ENCODE measurements around the gene PPDPF. TPM values are rescaled to one million over a fixed set of nuclear protein-coding genes. Genes with fewer than 3 reads are reported as not detected.

Gene PPDPF
- total and polyA plus RNA-seq, 2 donors (not counting 1 experiment from before 2014, with no cell fraction given): 93.5 to 162 TPM

GRCh38 chr20:63549679-63550282 is 29.2 kb downstream of the PPDPF start:
- no peak for ATAC-seq (ENCODE audit: low read depth)
- peaks cover 63% of the 10 kb centered on the region for H3K4me1 Mint-ChIP-seq
- H3K9ac ChIP-seq (ENCODE audit: low read length): no peak overlapping the region
- no peak for DNase-seq
- H3K27me3 Mint-ChIP-seq: no peaks in the 10 kb centered on the region
- peaks cover 0 to 8% (median 1%) of the 10 kb centered on the region in 4 experiments for H3K27me3 ChIP-seq (replicated peaks in 1 of 4; ENCODE audit: control extremely low read depth in 1 of 4, control insufficient read depth in 3 of 4, insufficient read depth in 4 of 4, low read length in 3 of 4)
- 80% methylated on average over 14 of the region's 18 CpGs for WGBS (ENCODE audit: insufficient coverage)
- POLR2A ChIA-PET: interaction anchor here (0.7 kb wide), 1 partner anchor 8 kb away, joined by 4 read pairs; no protein-coding TSS in a partner anchor
- CTCF ChIA-PET: no interaction called here
- H3K4me2 ChIP-seq (replicated peaks; ENCODE audit: low read depth, low read length, poor library complexity, severe bottlenecking): no peak overlapping the region
- peak overlapping the region; percentile 61 for H3K27ac Mint-ChIP-seq
- H3K4me3 Mint-ChIP-seq: peak overlapping the region; percentile 29
- no peaks in the 10 kb centered on the region for H3K79me2 ChIP-seq (ENCODE audit: control insufficient read depth, insufficient read depth, low read length)
- H3K4me1 ChIP-seq (ENCODE audit: control insufficient read depth in 2 of 2, insufficient read depth in 2 of 2, low read length in 2 of 2): peaks cover 44 to 71% of the 10 kb centered on the region in 2 donors
- no peak overlapping the region for H3K27ac ChIP-seq (ENCODE audit: low read length in 2 of 2)
- H3K9me3 ChIP-seq (ENCODE audit: control extremely low read depth in 1 of 3, control insufficient read depth in 2 of 3, insufficient read depth in 1 of 3, low read length in 2 of 3): peaks cover 0 to 5% (median 0%) of the 10 kb centered on the region in 3 donors
- TF ChIP-seq EZH2 (IDR thresholded peaks at IDR 0.05; ENCODE audit: borderline replicate concordance, insufficient read depth, low read depth, low read length, poor library complexity, severe bottlenecking): no peak
- TF ChIP-seq, protein P1, sequence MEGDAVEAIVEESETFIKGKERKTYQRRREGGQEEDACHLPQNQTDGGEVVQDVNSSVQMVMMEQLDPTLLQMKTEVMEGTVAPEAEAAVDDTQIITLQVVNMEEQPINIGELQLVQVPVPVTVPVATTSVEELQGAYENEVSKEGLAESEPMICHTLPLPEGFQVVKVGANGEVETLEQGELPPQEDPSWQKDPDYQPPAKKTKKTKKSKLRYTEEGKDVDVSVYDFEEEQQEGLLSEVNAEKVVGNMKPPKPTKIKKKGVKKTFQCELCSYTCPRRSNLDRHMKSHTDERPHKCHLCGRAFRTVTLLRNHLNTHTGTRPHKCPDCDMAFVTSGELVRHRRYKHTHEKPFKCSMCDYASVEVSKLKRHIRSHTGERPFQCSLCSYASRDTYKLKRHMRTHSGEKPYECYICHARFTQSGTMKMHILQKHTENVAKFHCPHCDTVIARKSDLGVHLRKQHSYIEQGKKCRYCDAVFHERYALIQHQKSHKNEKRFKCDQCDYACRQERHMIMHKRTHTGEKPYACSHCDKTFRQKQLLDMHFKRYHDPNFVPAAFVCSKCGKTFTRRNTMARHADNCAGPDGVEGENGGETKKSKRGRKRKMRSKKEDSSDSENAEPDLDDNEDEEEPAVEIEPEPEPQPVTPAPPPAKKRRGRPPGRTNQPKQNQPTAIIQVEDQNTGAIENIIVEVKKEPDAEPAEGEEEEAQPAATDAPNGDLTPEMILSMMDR (IDR thresholded peaks at IDR 0.05): no peak
- H3K9me3 Mint-ChIP-seq (ENCODE audit: insufficient read depth): no peaks in the 10 kb centered on the region
- H3K4me3 ChIP-seq (ENCODE audit: control extremely low read depth in 1 of 5, extremely low read depth in 1 of 5, insufficient read depth in 1 of 5, low read depth in 2 of 5, low read length in 4 of 5): no peak overlapping the region
- no peaks in the 10 kb centered on the region for H3K36me3 ChIP-seq (replicated peaks in 1 of 2; ENCODE audit: control extremely low read depth in 1 of 2, control insufficient read depth in 1 of 2, extremely low read depth in 1 of 2, insufficient read depth in 2 of 2, low read length in 1 of 2)
- no peak overlapping the region for H2AFZ ChIP-seq (ENCODE audit: insufficient read depth, low read depth, low read length, poor library complexity, severe bottlenecking)
- intact Hi-C loops (cut with micrococcal nuclease): no loop called here
- H4K20me1 ChIP-seq (ENCODE audit: control insufficient read depth, insufficient read depth, low read length, poor library complexity, severe bottlenecking): peaks cover under 1% of the 10 kb centered on the region

DNA sequence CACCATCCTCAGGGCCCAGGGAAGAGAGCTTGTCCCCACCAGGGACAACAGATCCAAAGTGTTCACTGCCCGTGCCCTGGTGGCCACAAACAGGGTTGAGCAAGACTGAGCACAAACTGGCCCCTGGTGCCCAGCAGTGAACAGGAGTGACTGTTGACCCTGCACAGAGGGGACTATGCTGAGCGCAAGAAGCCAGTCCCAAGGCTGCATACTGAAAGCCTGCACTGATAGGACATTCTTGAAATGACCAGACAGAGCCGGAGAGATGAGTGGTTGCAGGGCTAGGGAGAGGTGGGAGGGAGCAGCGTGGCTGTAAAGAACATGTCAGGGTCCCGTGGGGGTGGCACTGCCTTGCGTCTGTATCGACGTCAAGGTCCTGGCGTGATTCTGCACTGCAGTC is 30.5 kb downstream of the PPDPF start:
- peaks cover 59% of the 10 kb centered on the region for H3K4me1 Mint-ChIP-seq
- no peak overlapping the region for H3K27ac ChIP-seq (ENCODE audit: low read length in 2 of 2)
- no peaks in the 10 kb centered on the region for H3K36me3 ChIP-seq (replicated peaks in 1 of 2; ENCODE audit: control extremely low read depth in 1 of 2, control insufficient read depth in 1 of 2, extremely low read depth in 1 of 2, insufficient read depth in 2 of 2, low read length in 1 of 2)
- TF ChIP-seq EZH2 (IDR thresholded peaks at IDR 0.05; ENCODE audit: borderline replicate concordance, insufficient read depth, low read depth, low read length, poor library complexity, severe bottlenecking): no peak
- TF ChIP-seq, protein P1 (IDR thresholded peaks at IDR 0.05): no peak
- no peaks in the 10 kb centered on the region for H3K27me3 Mint-ChIP-seq
- peak overlapping the region; percentile 27 for H3K27ac Mint-ChIP-seq
- CTCF ChIA-PET: interaction anchor here (1.8 to 2.4 kb wide), 2 partner anchors 8 to 90 kb away, joined by 7 to 10 read pairs; no protein-coding TSS in a partner anchor
- no peak overlapping the region for H3K9ac ChIP-seq (ENCODE audit: low read length)
- H3K79me2 ChIP-seq (ENCODE audit: control insufficient read depth, insufficient read depth, low read length): no peaks in the 10 kb centered on the region
- H4K20me1 ChIP-seq (ENCODE audit: control insufficient read depth, insufficient read depth, low read length, poor library complexity, severe bottlenecking): peaks cover 7% of the 10 kb centered on the region
- H3K4me3 Mint-ChIP-seq: no peak overlapping the region
- no peak overlapping the region for H2AFZ ChIP-seq (ENCODE audit: insufficient read depth, low read depth, low read length, poor library complexity, severe bottlenecking)
- POLR2A ChIA-PET: no interaction called here
- no peak for ATAC-seq (ENCODE audit: low read depth)
- no peak overlapping the region for H3K4me3 ChIP-seq (ENCODE audit: control extremely low read depth in 1 of 5, extremely low read depth in 1 of 5, insufficient read depth in 1 of 5, low read depth in 2 of 5, low read length in 4 of 5)
- intact Hi-C loops (cut with micrococcal nuclease): no loop called here
- H3K27me3 ChIP-seq (replicated peaks in 1 of 4; ENCODE audit: control extremely low read depth in 1 of 4, control insufficient read depth in 3 of 4, insufficient read depth in 4 of 4, low read length in 3 of 4): peaks cover 0 to 8% (median 1%) of the 10 kb centered on the region in 4 experiments
- DNase-seq: no peak
- peaks cover 0 to 11% (median 0%) of the 10 kb centered on the region in 3 donors for H3K9me3 ChIP-seq (ENCODE audit: control extremely low read depth in 1 of 3, control insufficient read depth in 2 of 3, insufficient read depth in 1 of 3, low read length in 2 of 3)
- H3K4me1 ChIP-seq (ENCODE audit: control insufficient read depth in 2 of 2, insufficient read depth in 2 of 2, low read length in 2 of 2): peaks cover 42 to 68% of the 10 kb centered on the region in 2 donors
- no peaks in the 10 kb centered on the region for H3K9me3 Mint-ChIP-seq (ENCODE audit: insufficient read depth)
- no peak overlapping the region for H3K4me2 ChIP-seq (replicated peaks; ENCODE audit: low read depth, low read length, poor library complexity, severe bottlenecking)
- WGBS (ENCODE audit: insufficient coverage): 88% methylated on average over 9 of the region's 9 CpGs

Data from B cell (primary cell).